ENCODE results near the gene TMEM150B. TPM values are rescaled to one million over a fixed set of nuclear protein-coding genes. Genes with fewer than 3 reads are reported as not detected.

The TMEM150B gene
- total and polyA plus RNA-seq, 2 experiments from 2014 or later = 0.29 TPM; not detected in 1

DNA sequence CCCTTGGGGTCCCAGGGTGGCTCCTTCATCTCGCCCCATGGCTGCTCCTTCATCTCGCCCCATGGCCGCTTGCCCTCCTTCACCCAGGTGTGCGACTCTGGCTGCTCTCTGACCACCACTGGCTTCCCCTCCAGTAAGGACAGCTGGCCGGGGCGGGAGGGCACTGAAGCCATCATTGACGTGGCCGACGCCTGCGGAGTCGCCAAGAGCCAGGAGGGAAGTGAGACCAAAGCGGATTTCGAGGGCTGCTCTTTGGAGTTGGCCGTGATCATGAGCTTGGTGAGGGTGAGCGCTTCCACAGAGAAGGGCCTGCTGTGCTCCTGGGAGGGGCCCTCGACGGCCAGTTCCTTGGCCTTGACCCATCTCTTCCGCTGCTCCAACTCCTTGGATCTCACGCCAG is 33.4 kb upstream of the TMEM150B start (continued):
- TF ChIP-seq ZNF462 (CRISPR knock-in tag; IDR thresholded peaks at IDR 0.05) = no peak
- TF ChIP-seq, protein P1, sequence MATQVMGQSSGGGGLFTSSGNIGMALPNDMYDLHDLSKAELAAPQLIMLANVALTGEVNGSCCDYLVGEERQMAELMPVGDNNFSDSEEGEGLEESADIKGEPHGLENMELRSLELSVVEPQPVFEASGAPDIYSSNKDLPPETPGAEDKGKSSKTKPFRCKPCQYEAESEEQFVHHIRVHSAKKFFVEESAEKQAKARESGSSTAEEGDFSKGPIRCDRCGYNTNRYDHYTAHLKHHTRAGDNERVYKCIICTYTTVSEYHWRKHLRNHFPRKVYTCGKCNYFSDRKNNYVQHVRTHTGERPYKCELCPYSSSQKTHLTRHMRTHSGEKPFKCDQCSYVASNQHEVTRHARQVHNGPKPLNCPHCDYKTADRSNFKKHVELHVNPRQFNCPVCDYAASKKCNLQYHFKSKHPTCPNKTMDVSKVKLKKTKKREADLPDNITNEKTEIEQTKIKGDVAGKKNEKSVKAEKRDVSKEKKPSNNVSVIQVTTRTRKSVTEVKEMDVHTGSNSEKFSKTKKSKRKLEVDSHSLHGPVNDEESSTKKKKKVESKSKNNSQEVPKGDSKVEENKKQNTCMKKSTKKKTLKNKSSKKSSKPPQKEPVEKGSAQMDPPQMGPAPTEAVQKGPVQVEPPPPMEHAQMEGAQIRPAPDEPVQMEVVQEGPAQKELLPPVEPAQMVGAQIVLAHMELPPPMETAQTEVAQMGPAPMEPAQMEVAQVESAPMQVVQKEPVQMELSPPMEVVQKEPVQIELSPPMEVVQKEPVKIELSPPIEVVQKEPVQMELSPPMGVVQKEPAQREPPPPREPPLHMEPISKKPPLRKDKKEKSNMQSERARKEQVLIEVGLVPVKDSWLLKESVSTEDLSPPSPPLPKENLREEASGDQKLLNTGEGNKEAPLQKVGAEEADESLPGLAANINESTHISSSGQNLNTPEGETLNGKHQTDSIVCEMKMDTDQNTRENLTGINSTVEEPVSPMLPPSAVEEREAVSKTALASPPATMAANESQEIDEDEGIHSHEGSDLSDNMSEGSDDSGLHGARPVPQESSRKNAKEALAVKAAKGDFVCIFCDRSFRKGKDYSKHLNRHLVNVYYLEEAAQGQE (IDR thresholded peaks at IDR 0.05; ENCODE audit: unreplicated experiment) = no peak

- H3K27ac Mint-ChIP-seq = no peak overlapping the region
- H3K27me3 Mint-ChIP-seq (ENCODE audit: insufficient read depth, low read depth, poor library complexity) = peaks cover 66% of the 10 kb centered on the region
- H3K36me3 ChIP-seq (ENCODE audit: insufficient read depth) = no peaks in the 10 kb centered on the region
- H3F3A ChIP-seq (replicated peaks; ENCODE audit: low read depth) = peaks cover 13% of the 10 kb centered on the region
- H3K4me2 ChIP-seq = peak overlapping the region; percentile 57; the same call in 1 of the 2 replicates
- H3K36me3 Mint-ChIP-seq (ENCODE audit: low read depth) = no peaks in the 10 kb centered on the region
- peaks cover 17% of the 10 kb centered on the region; the same call in 1 of the 2 replicates for H3K4me1 ChIP-seq (ENCODE audit: insufficient read depth)
- H3K27me3 ChIP-seq (ENCODE audit: insufficient read depth) = peaks cover 63% of the 10 kb centered on the region
- H3K27ac ChIP-seq (ENCODE audit: low read depth) = no peak overlapping the region
- no peaks in the 10 kb centered on the region for H4K20me1 ChIP-seq (replicated peaks; ENCODE audit: insufficient read depth)
- ATAC-seq (peak; percentile 4), DNase-seq (ENCODE audit: low spot score) (peak; percentile 77)
- peak overlapping the region; percentile 32; the same call in 1 of the 2 replicates for H3K4me3 ChIP-seq
- no peaks in the 10 kb centered on the region for H3K9me3 Mint-ChIP-seq
- H2AFZ ChIP-seq = peak overlapping the region; percentile 85
- peak overlapping the region; percentile 50 for H3K4me3 Mint-ChIP-seq
- no peaks in the 10 kb centered on the region for H3K79me2 ChIP-seq (replicated peaks; ENCODE audit: insufficient read depth)
- H3K4me1 Mint-ChIP-seq = peaks cover 29% of the 10 kb centered on the region
- H3K9me2 ChIP-seq (ENCODE audit: insufficient read depth) = no peaks in the 10 kb centered on the region
- TF ChIP-seq JUNB (IDR thresholded peaks at IDR 0.05; ENCODE audit: unreplicated experiment) (no peak), CREB1 (CRISPR knock-in tag; IDR thresholded peaks at IDR 0.05; ENCODE audit: low read depth) (no peak), NANOG (IDR thresholded peaks at IDR 0.05; ENCODE audit: borderline replicate concordance) (no peak), STAT1 (IDR thresholded peaks at IDR 0.05; ENCODE audit: unreplicated experiment) (no peak), EZH2phosphoT487 (IDR thresholded peaks at IDR 0.05; ENCODE audit: unreplicated experiment) (no peak)
- TF ChIP-seq, protein P1 (IDR thresholded peaks at IDR 0.05; ENCODE audit: unreplicated experiment) = no peak
These were observed 30.2 kb upstream of the TMEM150B start for GRCh38 chr19:55355213-55355821.

Measured in GM23338 (cell line).